ENCODE data around the gene DTNBP1.
A peak's percentile ranks its signal among the peaks of the same experiment; 100 is the strongest.

The DTNBP1 gene

GRCh38 chr6:15475261-15475660, 187.6 kb downstream of the DTNBP1 start:
- DNase-seq, result peak; percentile 28

GRCh38 chr6:15474196-15474595, 188.6 kb downstream of the DTNBP1 start:
- DNase-seq, result no peak

DNA sequence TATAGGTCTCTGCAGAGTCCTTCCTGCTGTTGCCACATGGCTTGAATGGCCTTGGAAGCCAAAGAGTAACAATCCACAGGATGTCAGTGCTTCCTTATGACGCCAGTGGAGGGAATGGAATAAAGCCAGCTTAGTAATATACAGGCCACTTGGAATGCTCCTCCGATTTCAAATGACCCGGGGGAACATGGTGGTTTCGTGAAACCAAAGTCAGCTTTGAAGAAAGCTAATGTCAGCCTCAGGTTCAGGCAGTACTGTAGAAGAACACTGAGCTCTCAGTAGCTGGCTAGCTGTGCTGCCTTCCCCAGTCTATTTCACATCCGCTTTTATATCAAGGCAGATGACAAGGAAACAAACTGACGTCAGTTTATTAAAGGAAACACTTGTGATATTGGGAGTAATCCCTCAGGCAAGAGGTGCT, 189.1 kb downstream of the DTNBP1 start:
- no peak for DNase-seq

DNA sequence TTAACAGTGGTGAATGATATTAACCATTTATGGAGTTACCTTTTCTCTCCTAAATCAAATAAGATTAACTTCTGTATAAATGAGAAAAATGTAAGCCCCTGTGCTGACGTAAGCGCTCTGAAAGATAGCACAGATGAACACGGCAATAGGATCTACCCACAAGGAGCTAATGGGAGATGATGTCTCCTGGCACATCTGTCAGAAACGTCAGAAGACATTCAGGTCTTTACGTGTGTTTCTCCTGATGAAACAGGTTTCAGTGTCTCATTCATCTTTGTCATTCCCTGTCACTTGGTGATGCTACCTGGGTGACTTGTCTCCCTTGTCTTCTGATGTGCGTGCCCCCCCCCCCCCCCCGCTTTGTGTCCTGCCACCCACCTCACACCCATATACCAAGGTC, 189.7 kb downstream of the DTNBP1 start:
- DNase-seq, result no peak

Data from DMS79 (cell line).